ENCODE data around the gene PLEKHA4.

DNA sequence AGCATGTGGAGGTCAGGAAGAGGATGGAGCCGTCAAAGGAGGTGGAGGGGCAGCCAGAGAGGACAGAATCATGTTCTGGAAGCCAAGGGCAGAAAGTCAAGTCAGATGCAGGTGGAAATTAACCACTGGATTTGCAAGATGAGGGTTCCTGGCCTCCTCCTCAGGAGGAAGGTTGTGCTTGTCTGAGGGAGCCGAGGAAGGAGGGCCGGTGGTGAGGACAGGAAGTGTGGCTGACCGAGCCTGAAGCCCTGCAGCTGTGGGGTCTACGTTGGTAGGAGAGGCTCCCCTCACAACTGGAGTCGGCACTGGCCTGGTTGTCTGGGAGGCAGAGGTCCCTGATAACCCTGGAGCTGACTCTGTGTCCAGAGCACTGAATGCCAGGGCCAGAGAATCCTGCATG lies 49.7 kb upstream of the PLEKHA4 start:
- TF ChIP-seq, protein P1, sequence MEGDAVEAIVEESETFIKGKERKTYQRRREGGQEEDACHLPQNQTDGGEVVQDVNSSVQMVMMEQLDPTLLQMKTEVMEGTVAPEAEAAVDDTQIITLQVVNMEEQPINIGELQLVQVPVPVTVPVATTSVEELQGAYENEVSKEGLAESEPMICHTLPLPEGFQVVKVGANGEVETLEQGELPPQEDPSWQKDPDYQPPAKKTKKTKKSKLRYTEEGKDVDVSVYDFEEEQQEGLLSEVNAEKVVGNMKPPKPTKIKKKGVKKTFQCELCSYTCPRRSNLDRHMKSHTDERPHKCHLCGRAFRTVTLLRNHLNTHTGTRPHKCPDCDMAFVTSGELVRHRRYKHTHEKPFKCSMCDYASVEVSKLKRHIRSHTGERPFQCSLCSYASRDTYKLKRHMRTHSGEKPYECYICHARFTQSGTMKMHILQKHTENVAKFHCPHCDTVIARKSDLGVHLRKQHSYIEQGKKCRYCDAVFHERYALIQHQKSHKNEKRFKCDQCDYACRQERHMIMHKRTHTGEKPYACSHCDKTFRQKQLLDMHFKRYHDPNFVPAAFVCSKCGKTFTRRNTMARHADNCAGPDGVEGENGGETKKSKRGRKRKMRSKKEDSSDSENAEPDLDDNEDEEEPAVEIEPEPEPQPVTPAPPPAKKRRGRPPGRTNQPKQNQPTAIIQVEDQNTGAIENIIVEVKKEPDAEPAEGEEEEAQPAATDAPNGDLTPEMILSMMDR (IDR thresholded peaks at IDR 0.05): no peak
- no peak for TF ChIP-seq POLR2A (IDR thresholded peaks at IDR 0.05)
- no peak for TF ChIP-seq EP300 (IDR thresholded peaks at IDR 0.05)
- TF ChIP-seq POLR2AphosphoS5 (IDR thresholded peaks at IDR 0.05): no peak

Data from suprapubic skin (tissue), 4 donors.